Measurements from ENCODE around the gene PIGK.
"Not testable (repeated sequence)": the region's sequence is repeated elsewhere in the genome, so short reads cannot be mapped to it uniquely, and the experiment has no call there.

The PIGK gene

GRCh38 chr1:77219166-77219887, at the start of gene PIGK:
TSS of gene PIGK (minus strand) at chr1:77219430. CDS start at chr1:77219402, 28 bp downstream.
- DNase-seq, result peak; percentile 78 to 90

- DNase-seq, result no peak
Measured at GRCh38 chr1:77267035-77267434, 47.8 kb upstream of the PIGK start.

GRCh38 chr1:77265180-77265579, 46.0 kb upstream of the PIGK start:
- DNase-seq, result no peak

DNA sequence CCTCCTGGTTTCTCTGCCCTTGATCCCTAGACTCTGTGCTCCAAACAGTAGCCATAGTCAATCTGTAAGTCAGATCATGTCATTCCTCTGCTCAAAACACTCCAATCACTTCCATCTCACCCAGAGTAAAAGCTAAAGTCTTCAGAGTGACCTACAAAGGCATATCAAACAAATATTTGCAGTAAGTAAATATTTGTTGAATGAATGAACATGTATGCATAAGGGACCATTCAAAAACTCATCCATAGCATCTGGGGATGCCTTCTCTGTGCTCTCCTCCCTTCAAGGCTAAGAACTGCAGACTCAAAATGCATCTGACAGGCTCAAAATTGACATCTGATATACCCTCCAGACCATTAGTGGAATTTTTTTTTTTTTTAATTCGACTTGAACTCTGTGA, 44.5 kb upstream of the PIGK start:
- no peak for DNase-seq

DNA sequence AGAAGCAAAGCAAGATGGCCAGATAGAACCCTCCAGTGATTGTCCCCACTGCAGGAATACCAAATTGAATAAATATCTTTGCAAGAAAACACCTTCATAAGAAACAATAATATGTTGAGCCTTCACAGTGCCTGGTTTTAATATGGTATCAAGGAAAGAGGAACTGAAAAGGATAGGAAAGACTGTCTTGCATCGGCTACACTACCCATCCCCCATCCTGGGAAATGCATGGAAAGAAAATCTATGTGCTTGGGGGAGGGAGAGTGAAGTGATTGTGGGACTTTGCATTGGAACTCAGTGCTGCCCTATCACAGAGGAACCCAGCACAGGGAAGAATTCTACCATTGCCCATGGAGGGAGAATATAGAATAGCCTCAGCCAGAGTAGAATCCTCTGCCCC, 34.0 kb upstream of the PIGK start:
- DNase-seq, result no peak

- no peak for DNase-seq
Measured at GRCh38 chr1:77250126-77250525, 30.9 kb upstream of the PIGK start.

DNA sequence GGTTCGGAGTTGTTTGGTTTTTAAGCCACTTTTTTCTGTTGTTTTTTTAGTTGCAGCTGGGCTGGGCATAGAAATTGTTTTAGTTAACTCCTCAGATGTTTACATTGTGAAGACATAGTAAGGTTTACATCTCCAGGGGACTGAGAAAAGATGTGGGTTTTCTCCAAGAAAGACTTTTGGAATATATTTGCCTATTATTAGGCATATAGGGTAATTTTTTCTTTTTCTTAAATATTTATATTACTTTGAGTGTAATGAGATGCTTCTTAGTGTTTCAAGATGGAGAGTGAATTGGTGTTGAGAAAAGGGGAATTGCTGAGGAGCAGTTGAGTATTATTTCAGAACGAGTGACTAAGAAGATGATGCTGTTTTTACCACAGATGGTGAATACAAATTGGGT, 26.6 kb upstream of the PIGK start:
- no peak for DNase-seq

DNA sequence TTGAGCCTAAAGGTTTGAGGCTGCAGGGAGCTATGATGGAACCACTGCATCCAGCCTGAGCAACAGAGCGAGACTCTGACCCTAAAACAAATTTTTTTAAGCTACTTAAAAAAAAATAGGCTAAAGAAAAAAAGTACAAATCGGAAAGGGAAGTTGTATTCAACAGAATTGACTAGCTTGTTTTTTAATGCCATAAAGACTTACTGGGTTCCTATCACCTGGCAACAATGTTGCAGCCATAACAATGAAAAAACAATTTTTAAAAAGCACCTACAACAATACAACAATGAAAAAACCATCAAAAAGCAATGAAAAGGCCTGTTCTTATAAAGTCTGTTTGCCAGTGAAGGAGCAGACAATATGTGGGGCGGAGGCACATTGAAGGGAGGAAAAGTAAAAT, 20.1 kb upstream of the PIGK start:
- DNase-seq, result no peak

- peak; percentile 18 to 25 for DNase-seq
Measured at GRCh38 chr1:77238462-77238861, 19.2 kb upstream of the PIGK start.

DNA sequence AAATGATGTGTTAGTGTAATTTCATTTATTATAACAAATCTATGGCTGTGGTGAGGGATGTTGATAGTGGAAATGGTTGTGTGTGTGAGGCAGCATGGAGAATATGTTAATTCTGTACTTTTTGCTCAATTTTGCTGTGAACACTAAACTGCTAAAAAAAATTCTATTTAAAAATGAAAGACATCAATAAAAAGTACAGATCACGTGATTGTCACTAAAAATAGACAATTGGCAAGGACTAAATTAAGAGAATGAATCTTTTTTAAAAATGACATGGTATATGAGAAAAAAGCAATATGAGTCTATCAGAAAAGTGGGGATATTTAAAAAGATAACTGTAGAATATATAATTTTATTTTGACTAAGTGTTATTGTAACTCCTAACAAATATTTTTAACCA, 15.7 kb upstream of the PIGK start:
- DNase-seq, result no peak

DNA sequence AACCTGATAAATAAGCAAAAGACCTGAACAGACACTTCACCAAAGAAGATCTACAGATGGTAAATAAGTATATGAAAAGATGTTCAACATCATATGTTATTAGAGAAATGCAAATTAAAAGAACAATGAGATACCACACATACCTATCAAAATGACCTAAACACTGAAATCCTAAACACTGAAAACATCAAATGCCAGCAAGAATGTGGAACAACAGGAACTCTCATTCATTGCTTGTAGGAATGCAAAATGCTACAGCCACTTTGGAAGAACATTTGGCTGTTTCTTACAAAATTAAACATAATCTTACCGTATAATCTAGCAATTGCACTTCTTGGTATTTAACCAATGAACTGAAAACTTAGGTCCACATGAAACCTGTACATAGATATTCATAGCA, 14.9 kb upstream of the PIGK start:
- no peak for DNase-seq

GRCh38 chr1:77232829-77233228, 13.6 kb upstream of the PIGK start:
- DNase-seq, result no peak

DNA sequence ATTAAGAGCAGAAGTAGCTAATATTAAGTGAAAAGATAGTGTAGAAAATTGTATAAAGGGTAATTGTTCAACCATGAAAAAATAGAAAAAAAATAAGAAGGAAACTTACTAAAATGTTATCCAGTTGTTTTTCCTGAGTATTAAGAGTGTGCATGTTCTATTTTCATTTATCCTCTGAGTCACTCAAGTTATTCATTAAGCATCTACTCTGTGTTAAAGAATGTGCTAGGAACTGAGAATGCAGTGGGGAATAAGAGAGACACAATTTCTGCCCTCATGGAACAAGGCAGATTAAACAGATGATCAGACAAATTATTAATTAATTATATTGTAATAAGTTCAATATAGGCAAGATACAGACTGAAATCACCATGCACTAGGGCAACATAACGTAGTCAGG, 10.8 kb upstream of the PIGK start:
- no peak for DNase-seq

- DNase-seq, result no peak
Measured at GRCh38 chr1:77228836-77229235, 9.6 kb upstream of the PIGK start.

GRCh38 chr1:77227381-77227780, 8.2 kb upstream of the PIGK start:
- peak; percentile 4 to 22 for DNase-seq

DNA sequence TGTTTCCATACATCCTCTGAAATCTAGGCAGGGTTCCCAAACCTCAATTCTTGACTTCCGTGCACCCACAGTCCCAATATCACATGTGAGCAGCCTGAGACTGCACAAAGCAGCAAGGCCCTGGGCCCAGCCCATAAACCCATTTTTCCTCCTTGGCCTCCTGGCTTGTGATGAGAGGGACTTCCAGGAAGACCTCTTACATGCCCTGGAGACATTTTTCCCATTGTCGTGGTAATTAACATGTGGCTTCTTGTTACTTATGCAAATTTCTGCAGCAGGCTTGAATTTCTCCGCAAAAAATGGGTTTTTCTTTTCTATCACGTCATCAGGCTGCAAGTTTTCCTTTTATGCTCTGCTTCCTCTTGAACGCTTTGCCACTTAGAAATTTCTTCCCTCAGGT, 3.3 kb upstream of the PIGK start:
- DNase-seq, result no peak

- no peak for DNase-seq
Measured at GRCh38 chr1:77220687-77221463, 1.6 kb upstream of the PIGK start.

GRCh38 chr1:77218477-77219165, 609 bp downstream of the PIGK start:
- no peak for DNase-seq

GRCh38 chr1:77204043-77204442, 15.2 kb downstream of the PIGK start:
- not testable (repeated sequence) for DNase-seq

GRCh38 chr1:77202751-77203150, 16.5 kb downstream of the PIGK start:
- no peak for DNase-seq

DNA sequence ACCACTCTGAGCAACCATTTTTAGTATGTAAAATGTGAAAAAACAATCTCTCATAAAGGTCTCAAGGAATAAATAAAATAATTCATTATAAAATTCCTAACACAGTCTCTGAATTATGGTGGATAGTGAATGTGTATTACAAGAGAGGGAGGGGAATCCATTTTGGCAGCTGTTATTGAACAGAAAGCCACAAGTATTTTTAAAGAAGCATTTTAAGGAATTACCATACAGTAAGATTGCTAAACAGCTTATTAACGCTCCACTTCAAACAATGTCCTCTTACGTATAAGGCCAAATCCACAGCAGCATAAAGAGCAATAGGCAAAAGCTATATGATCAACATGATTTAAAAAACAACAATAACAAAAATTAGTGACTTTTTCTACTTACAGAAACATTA, 18.4 kb downstream of the PIGK start:
- no peak for DNase-seq

DNA sequence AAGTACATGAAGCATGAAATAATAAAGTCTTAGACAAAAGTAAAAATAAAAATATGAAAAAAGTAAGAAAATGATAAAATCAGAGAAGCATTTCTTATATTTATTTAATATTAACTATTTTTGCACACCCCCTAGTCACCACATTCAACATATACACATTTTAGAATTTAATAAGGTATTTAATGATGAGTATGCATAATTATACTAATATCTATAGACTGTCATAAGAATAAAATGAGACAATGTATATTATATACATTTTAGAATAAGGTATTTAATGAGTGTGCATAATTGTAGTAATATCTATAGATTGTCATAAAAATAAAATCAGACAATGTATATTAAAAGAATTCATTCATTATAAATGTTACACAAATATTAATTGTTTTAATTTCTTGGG, 18.9 kb downstream of the PIGK start:
- DNase-seq, result no peak

GRCh38 chr1:77197351-77197750, 21.9 kb downstream of the PIGK start:
- DNase-seq, result no peak

GRCh38 chr1:77193951-77194350, 25.3 kb downstream of the PIGK start:
- no peak for DNase-seq
